Astrocyte of the cerebellum (primary cell): ENCODE results near the gene APP.
"Not testable (repeated sequence)": the region's sequence is repeated elsewhere in the genome, so short reads cannot be mapped to it uniquely, and the experiment has no call there.

Experiments used
- DNase-seq: peaks from one replicate; pipeline ENCODE4 v3.0.0-alpha.2; 2011; ENCODE audit warnings: low read depth
- H3K4me3 ChIP-seq: 2 replicates; pipeline ENCODE4 v1.5.1; 2011; ENCODE audit warnings: mild to moderate bottlenecking, low read depth, low read length, moderate library complexity
- in situ Hi-C: cut with HindIII; loops from 2 replicates; pipeline ENCODE4 v1.10.0; 2017; ENCODE audit warnings: low sequenced_read_pairs
- TF ChIP-seq, protein P1 (sequence below): IDR thresholded peaks from 2 replicates; pipeline ENCODE4 v1.5.1; 2012; ENCODE audit warnings: low read length, low read depth, moderate library complexity, mild to moderate bottlenecking; ENCODE audit errors: missing control alignments

APP gene

DNA sequence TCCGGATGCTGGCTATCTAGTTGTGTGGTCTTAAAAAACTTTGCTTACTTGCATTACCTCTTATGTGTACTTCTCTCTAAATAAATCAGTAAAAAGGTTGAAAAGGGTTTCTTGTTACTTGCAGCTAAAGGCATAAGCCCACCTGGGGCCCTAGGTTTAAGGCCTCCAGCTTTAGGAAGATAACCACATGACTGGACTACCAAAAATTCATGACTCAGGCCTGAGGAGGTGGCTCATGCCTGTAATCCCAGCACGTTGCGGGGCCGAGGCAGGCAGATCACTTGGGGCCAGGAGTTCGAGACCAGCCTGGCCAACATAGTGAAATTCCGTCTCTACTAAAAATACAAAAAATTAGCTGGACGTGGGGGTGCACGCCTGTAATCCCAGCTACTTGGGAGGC, 142.9 kb downstream of the APP start:
- in situ Hi-C loops: no loop called here
- H3K4me3 ChIP-seq: no peak overlapping the region
- DNase-seq: no peak
- TF ChIP-seq, protein P1, sequence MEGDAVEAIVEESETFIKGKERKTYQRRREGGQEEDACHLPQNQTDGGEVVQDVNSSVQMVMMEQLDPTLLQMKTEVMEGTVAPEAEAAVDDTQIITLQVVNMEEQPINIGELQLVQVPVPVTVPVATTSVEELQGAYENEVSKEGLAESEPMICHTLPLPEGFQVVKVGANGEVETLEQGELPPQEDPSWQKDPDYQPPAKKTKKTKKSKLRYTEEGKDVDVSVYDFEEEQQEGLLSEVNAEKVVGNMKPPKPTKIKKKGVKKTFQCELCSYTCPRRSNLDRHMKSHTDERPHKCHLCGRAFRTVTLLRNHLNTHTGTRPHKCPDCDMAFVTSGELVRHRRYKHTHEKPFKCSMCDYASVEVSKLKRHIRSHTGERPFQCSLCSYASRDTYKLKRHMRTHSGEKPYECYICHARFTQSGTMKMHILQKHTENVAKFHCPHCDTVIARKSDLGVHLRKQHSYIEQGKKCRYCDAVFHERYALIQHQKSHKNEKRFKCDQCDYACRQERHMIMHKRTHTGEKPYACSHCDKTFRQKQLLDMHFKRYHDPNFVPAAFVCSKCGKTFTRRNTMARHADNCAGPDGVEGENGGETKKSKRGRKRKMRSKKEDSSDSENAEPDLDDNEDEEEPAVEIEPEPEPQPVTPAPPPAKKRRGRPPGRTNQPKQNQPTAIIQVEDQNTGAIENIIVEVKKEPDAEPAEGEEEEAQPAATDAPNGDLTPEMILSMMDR: no peak

DNA sequence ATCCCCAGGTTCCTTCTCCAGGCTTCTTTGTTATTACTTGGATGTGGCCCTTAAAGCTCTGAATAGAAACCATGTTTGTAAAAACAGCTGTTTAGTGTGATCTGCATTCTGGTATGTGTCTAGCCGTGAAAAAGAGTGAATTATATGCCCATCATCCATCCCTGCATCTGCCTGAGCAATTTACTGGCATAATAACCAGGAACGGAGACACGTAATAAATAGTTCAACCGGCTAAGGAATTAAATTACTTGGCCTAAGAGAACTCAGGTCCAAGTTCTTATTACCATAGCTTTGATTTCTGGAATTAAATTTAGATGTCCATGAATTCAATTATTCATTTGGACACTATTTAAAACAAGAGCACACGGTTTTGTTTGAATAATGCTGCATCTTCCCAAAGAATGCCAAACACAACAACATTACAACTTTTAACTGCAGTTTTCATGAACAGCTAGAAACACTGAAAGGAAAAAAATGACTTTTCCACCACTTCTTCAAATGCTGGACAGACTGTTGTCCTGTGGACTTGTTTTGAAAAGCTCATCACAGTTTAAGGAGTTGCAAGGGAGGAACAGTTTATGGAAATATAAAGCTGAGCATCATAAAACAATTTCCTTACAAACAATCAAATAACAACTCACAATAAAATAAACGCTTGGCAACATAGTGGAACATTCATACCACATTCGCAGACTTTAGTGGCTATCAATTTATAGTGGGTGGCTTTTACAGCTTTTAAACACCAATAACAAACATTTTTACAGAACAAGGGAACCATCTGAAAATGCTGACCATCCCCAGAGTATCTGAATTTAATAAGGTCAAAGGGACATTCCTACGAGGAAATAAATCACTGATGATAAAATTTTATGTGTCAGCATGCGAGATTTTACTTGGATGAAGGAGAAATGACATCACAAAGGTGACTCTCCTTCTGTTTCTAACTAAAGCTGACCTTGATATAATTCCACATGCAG, 144.7 kb downstream of the APP start:
- no peak for DNase-seq
- in situ Hi-C loops: no loop called here
- TF ChIP-seq, protein P1: no peak
- no peak overlapping the region for H3K4me3 ChIP-seq

DNA sequence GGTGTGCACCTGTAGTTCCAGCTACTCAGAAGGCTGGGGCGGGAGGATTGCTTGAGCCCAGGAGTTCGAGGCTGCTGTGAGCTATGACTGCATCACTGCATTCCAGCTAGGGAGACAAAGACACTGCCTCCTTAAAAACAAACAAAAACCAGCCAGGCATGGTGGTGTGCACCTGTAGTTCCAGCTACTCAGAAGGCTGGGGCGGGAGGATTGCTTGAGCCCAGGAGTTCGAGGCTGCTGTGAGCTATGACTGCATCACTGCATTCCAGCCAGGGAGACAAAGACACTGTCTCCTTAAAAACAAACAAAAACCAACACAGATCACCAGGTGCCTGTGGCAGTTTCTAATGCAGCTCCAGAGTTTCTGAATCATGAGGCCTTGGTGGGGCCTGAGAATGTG, 147.2 kb downstream of the APP start:
- H3K4me3 ChIP-seq, in situ Hi-C loops, DNase-seq: not testable (repeated sequence)

DNA sequence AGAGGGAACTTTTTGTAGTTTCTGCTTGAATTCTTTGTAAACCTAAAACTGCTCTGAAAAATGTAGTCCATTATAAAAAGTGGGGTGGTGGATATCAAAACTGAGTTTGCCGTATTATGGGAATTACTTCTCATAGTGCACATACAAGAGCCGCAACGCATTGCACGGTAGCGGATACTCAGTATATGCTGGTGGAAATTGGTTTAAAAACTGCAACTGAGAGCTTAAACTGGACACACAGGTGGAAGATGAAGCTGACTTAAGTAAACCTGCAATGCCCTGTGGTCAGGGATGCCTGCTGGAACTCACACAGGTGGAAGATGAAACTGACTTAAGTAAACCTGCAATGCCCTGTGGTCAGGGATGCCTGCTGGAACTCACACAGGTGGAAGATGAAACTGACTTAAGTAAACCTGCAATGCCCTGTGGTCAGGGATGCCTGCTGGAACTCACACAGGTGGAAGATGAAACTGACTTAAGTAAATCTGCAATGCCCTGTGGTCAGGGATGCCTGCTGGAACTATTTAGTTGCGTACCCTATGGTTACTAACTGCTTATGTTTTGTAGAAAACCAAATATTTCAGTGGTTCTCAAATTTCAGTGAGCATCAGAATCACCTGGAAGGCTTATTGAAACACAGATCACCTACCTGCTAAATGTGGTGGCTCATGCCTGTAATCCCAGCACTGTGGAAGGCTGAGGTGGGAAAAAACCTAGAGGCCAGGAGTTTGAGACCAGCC, 147.8 kb downstream of the APP start:
- in situ Hi-C loops, DNase-seq, H3K4me3 ChIP-seq: not testable (repeated sequence)

DNA sequence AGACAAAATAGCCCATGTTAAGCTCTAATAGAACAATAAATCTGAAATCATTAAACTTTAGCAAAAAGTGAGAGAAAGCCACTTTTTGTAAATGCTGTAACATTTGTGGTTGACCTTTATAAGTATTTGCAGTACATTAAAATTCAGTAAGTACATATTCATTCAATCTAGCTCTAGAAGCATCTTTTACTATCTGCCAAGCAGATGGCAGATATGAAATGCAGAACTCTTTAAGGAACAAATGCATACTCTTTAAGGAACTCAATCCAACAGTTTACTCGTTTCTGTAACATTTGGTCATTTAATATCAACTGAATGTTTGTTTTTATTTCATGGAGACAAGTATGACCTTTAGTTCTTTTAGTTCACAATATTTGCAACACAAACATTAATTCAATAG, 150.1 kb downstream of the APP start:
- no peak overlapping the region for H3K4me3 ChIP-seq
- in situ Hi-C loops: no loop called here
- TF ChIP-seq, protein P1: no peak
- DNase-seq: no peak

DNA sequence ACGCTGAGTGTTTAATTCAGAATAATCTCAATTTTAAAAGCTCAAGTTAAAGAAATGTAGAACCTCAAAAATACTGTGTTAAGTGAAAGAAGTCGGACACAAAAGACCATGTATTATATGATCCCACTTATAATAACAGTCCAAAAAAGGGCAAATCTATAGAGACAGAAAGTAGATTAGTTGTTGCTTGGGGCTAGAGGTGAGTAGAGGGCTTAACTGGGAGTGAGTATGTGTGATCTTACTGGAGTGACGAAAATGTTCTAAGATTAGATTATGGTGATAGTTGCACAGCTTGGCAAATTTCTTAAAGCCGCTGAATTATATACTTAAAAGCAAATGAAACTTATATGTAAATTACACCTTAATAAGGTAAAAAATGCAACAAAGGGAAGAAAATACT, 150.5 kb downstream of the APP start:
- in situ Hi-C loops: no loop called here
- TF ChIP-seq, protein P1: no peak
- H3K4me3 ChIP-seq: no peak overlapping the region
- no peak for DNase-seq

DNA sequence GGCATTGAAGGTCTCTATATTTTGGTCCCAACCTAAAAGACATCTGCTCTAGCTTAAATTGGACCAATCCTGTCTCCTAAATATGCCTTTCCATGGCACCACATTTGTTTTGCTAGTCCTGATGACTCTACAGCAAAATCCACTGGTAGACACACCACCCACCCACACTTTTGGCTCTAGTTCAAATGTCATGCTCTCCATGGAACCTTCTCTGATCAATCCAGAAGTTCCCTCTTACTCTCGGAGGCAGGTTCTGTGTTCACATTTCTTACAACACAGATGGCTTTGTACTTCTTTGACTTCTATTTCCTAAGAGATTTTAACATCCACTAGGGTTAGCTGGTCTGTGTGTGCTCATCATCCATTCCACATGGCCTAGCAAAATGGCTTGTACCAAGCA, 151.3 kb downstream of the APP start:
- DNase-seq: no peak
- TF ChIP-seq, protein P1: no peak
- in situ Hi-C loops: no loop called here
- H3K4me3 ChIP-seq: no peak overlapping the region
